ENCODE measurements around the gene ELN. TPM values are rescaled to one million over a fixed set of nuclear protein-coding genes. Genes with fewer than 3 reads are reported as not detected.

Gene ELN
- total and polyA plus RNA-seq, 2 of the 8 experiments (the other 6 are each of a cell fraction or from before 2014, with no cell fraction given): 5.1 to 5.6 TPM

DNA sequence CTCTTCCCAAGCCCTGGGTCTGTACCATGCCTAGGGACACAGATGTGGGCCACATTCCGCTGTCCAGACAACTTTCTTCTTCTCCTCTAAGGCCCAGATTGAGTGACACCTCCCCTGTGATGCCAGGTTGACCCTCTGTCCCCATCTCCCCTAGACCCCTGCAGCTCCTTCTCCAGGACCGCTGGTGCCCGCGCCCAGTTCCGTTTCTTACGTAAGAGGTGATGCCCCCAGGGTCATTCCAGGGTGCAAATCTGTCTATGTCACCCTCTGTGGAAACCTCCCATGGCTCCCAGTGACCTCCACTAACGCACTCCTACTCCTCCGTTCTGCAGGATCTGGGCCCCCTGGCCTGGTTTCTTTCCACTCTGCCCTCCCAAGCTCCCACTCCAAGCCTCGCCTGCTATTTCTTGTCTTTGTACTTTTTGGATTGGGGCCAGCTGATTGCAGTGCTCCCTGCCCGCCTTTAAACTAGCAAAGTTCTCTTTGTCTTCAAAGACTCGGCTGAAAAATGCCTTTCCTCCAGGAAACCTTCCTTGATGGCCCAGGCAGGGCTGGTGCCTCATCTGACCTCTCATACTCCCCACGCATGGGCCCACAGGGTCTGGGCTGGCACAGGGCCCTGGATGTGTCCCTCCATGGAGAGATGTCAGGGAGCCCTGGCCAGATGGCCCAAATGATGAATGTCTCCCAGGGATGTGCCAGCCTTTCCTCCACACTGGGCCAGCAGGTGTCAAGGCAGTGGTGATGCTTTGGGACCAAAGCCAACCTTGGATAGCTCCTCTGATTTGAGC, 21.3 kb upstream of the ELN start:
- no peak overlapping the region for H3K23ac ChIP-seq (ENCODE audit: insufficient read length)
- H2BK20ac ChIP-seq (ENCODE audit: low read length): no peak overlapping the region
- H2BK15ac ChIP-seq (ENCODE audit: low read length): no peak overlapping the region
- H3K79me1 ChIP-seq (ENCODE audit: low read depth, low read length): no peaks in the 10 kb centered on the region
- POLR2A ChIA-PET (ENCODE audit: partially characterized antibody): no interaction called here
- H3K4ac ChIP-seq (replicated peaks; ENCODE audit: insufficient read length, low read depth, low read length): no peak overlapping the region
- CTCF ChIA-PET (ENCODE audit: partially characterized antibody): interaction anchor here (0.7 to 14.4 kb wide), 5 partner anchors 19 to 107 kb away, joined by 3 to 145 read pairs (median 3); partner anchors contain the start of gene ELN
- H3K18ac ChIP-seq (ENCODE audit: extremely low read depth, low read length): no peak overlapping the region
- no peak overlapping the region for H2BK120ac ChIP-seq (replicated peaks; ENCODE audit: low read depth, low read length)
- H3K9ac ChIP-seq (replicated peaks in 1 of 4; ENCODE audit: extremely low read depth in 1 of 4, low read depth in 3 of 4, low read length in 3 of 4): no peak overlapping the region
- H3K56ac ChIP-seq (replicated peaks; ENCODE audit: insufficient read length, low read depth, low read length): no peak overlapping the region
- no peaks in the 10 kb centered on the region for H3K23me2 ChIP-seq (ENCODE audit: low read depth, low read length)
- H4K8ac ChIP-seq (ENCODE audit: extremely low read depth, insufficient read depth, low read length): no peak overlapping the region
- no peaks in the 10 kb centered on the region for H3K27me3 ChIP-seq (replicated peaks in 1 of 4; ENCODE audit: control insufficient read depth in 3 of 4, extremely low read depth in 1 of 4, insufficient read depth in 3 of 4, low read length in 3 of 4)
- H2BK5ac ChIP-seq (ENCODE audit: low read depth, low read length): no peak overlapping the region
- no peak overlapping the region for H3K4me3 ChIP-seq (ENCODE audit: extremely low read depth in 1 of 4, insufficient read depth in 2 of 4, low read depth in 3 of 4, low read length in 4 of 4)
- WGBS, 2 experiments (ENCODE audit: extremely low coverage in 1 of 2, insufficient coverage in 1 of 2, insufficient read length in 1 of 2, insufficient replicate concordance in 2 of 2, low coverage in 1 of 2, low lambda C conversion rate in 2 of 2, missing lambda C conversion rate in 1 of 2): 89% methylated on average over 12 of the region's 12 CpGs; no CpG with 5 or more reads in 1 of the 2 experiments
- DNase-seq (ENCODE audit: low read depth in 1 of 2, low spot score in 2 of 2) (no peak), FAIRE-seq (no peak)
- H4K91ac ChIP-seq (replicated peaks; ENCODE audit: insufficient read length, low read length): no peak overlapping the region
- H3K4me2 ChIP-seq (ENCODE audit: insufficient read depth in 1 of 2, low read depth in 2 of 2, low read length in 2 of 2): no peak overlapping the region
- H3K14ac ChIP-seq (ENCODE audit: insufficient read length): no peak overlapping the region
- H2AK5ac ChIP-seq (ENCODE audit: low read depth, low read length): no peak overlapping the region
- H2AFZ ChIP-seq (ENCODE audit: low read length): no peak overlapping the region
- no peak overlapping the region for H2BK12ac ChIP-seq (ENCODE audit: low read depth, low read length)
- H3K9me3 ChIP-seq (ENCODE audit: insufficient read depth in 2 of 2, low read depth in 1 of 2, low read length in 1 of 2): no peaks in the 10 kb centered on the region
- no peak overlapping the region for H4K5ac ChIP-seq (ENCODE audit: insufficient read length, low read depth, low read length)
- H3K36me3 ChIP-seq (ENCODE audit: control insufficient read depth in 2 of 4, insufficient read depth in 4 of 4, low read length in 3 of 4): no peaks in the 10 kb centered on the region
- H3K79me2 ChIP-seq (ENCODE audit: control insufficient read depth in 1 of 2, insufficient read depth in 2 of 2, low read length in 2 of 2): no peaks in the 10 kb centered on the region
- H4K20me1 ChIP-seq (replicated peaks in 1 of 2; ENCODE audit: control insufficient read depth in 1 of 2, insufficient read depth in 2 of 2, low read length in 2 of 2): peaks cover 0 to 3% of the 10 kb centered on the region in 2 experiments
- H3K4me1 ChIP-seq (replicated peaks in 1 of 4; ENCODE audit: control insufficient read depth in 3 of 4, insufficient read depth in 4 of 4, low read length in 3 of 4): no peaks in the 10 kb centered on the region; a peak in 1 of 7 replicates
- no peak overlapping the region for H3K27ac ChIP-seq (ENCODE audit: low read depth, low read length)
- TF ChIP-seq, protein P1, sequence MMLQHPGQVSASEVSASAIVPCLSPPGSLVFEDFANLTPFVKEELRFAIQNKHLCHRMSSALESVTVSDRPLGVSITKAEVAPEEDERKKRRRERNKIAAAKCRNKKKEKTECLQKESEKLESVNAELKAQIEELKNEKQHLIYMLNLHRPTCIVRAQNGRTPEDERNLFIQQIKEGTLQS (IDR thresholded peaks at IDR 0.05; ENCODE audit: insufficient read depth, low read depth, low read length): no peak
- TF ChIP-seq EZH2 (IDR thresholded peaks at IDR 0.05; ENCODE audit: low read depth, low read length, severe bottlenecking) (no peak), ATF2 (IDR thresholded peaks at IDR 0.05; ENCODE audit: low read length) (no peak), RNF2 (IDR thresholded peaks at IDR 0.05; ENCODE audit: borderline replicate concordance, low read depth, low read length, missing control alignments, poor library complexity, severe bottlenecking) (no peak), CEBPB (IDR thresholded peaks at IDR 0.05; ENCODE audit: low read depth, low read length) (no peak), GTF2F1 (IDR thresholded peaks at IDR 0.05; ENCODE audit: borderline replicate concordance, low read depth, low read length) (no peak), RAD21 (IDR thresholded peaks at IDR 0.05 in 1 of 2, conservative IDR thresholded peaks at IDR 0.05 in 1 of 2; ENCODE audit: low read depth in 2 of 2, low read length in 2 of 2) (no peak), ASH2L (IDR thresholded peaks at IDR 0.05; ENCODE audit: low read length) (no peak), CTBP2 (IDR thresholded peaks at IDR 0.05; ENCODE audit: borderline replicate concordance, insufficient read depth, insufficient read length, low read length) (no peak)
